ENCODE data around the gene FXYD5.

DNA sequence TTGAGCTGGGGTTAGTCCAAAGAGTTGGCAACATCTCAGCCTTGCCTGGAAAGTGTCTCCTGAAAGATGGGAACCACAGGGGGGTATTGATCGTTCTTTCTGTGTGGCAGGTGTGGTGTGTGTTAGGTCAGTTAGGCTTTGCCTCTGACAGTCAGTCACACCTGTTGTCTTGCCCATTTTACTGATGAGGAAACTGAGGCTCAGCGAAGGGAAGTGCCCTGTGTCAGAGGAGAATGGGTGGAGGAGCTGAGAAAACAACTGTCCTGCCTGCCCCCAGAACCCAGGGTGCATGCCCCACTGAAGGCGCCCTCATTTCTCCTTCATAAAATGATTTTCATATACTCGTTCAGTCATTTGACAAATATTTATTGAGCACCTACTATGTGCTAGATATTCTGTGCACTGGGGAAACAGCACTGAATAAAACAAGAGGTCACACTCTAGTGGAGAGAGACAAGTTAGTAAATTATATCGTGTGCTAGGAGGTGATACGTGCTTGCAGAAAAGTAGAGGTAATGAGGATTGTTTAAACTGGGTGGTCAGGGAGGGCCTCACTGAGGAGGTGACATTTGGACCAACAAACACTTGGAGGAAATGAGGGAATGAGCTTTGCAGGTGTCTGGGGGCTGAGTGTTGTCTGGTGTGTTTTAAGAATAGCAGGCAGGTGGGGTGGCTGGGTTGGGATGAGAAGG is 1.6 kb downstream of the FXYD5 start:
- TF ChIP-seq, protein P1, sequence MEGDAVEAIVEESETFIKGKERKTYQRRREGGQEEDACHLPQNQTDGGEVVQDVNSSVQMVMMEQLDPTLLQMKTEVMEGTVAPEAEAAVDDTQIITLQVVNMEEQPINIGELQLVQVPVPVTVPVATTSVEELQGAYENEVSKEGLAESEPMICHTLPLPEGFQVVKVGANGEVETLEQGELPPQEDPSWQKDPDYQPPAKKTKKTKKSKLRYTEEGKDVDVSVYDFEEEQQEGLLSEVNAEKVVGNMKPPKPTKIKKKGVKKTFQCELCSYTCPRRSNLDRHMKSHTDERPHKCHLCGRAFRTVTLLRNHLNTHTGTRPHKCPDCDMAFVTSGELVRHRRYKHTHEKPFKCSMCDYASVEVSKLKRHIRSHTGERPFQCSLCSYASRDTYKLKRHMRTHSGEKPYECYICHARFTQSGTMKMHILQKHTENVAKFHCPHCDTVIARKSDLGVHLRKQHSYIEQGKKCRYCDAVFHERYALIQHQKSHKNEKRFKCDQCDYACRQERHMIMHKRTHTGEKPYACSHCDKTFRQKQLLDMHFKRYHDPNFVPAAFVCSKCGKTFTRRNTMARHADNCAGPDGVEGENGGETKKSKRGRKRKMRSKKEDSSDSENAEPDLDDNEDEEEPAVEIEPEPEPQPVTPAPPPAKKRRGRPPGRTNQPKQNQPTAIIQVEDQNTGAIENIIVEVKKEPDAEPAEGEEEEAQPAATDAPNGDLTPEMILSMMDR (IDR thresholded peaks at IDR 0.05), result no peak
- TF ChIP-seq POLR2A (IDR thresholded peaks at IDR 0.05), result no peak

Measured in right lobe of liver (tissue), 4 donors.